Thoracic aorta (tissue), 2 donors: ENCODE data around the gene PPA2. TPM values are rescaled to one million over a fixed set of nuclear protein-coding genes. Genes with fewer than 3 reads are reported as not detected.
"Not testable (repeated sequence)": the region's sequence is repeated elsewhere in the genome, so short reads cannot be mapped to it uniquely, and the experiment has no call there.

Experiments used
- ATAC-seq: fragments of 150-250 bp; one replicate; pipeline ENCODE4 v1.8.0; 2017; ENCODE audit warnings: low read depth; ENCODE audit not compliant: insufficient number of reproducible peaks, low FRiP score
- DNase-seq: peaks from one replicate; pipeline ENCODE4 v3.0.0-alpha.2; 2020; ENCODE audit warnings: low spot score
- H3K27ac ChIP-seq, 2 donors: fragments of 200-600 bp; sonication (generic); 1 replicate in 1 of 2; 2 replicates in 1 of 2; pipeline ENCODE4 v1.5.1; 2016; ENCODE audit warnings: mild to moderate bottlenecking in 2 of 2, moderate library complexity in 2 of 2
- H3K27me3 ChIP-seq: fragments of 200-600 bp; sonication (generic); replicated peaks from 2 replicates; pipeline ENCODE4 v1.6.0; 2016; ENCODE audit warnings: mild to moderate bottlenecking; ENCODE audit not compliant: insufficient read depth
- H3K36me3 ChIP-seq: fragments of 200-600 bp; sonication (generic); one replicate; pipeline ENCODE4 v1.5.1; 2016
- H3K4me1 ChIP-seq, 2 donors: fragments of 200-600 bp; sonication (generic); 1 replicate in 1 of 2; 2 replicates in 1 of 2; pipeline versions ENCODE4 v1.5.1 to v1.6.0; 2016; ENCODE audit warnings: low read depth in 2 of 2, mild to moderate bottlenecking in 1 of 2; ENCODE audit not compliant: control insufficient read depth in 1 of 2
- H3K4me3 ChIP-seq: fragments of 200-600 bp; sonication (generic); 2 replicates; pipeline ENCODE4 v1.5.1; 2016; ENCODE audit warnings: mild to moderate bottlenecking
- H3K9me3 ChIP-seq: fragments of 200-600 bp; sonication (generic); 2 replicates; pipeline ENCODE4 v1.5.1; 2016
- CTCF ChIP-seq: fragments of 200-600 bp; sonication (generic); IDR thresholded peaks from one replicate; pipeline ENCODE4 v1.5.1; 2019; ENCODE audit warnings: antibody characterized with exemption
- total RNA-seq, 2 donors: library from RNA; depleted of rRNA; stranded (reverse); fragments of >200 nt; gene quantifications; one replicate each; pipeline versions ENCODE4 v1.1.0 to v1.2.3, GENCODE V29; 2016

Gene PPA2
- total RNA-seq, 2 donors from 2014 or later, result 76.8 to 78.4 TPM

GRCh38 chr4:105460306-105460705 lies 13.6 kb downstream of the PPA2 start:
- Histone ChIP-seq H3K4me3 (no peak overlapping the region), H3K27ac (no peak overlapping the region), H3K4me1 (peaks cover 8 to 24% of the 10 kb centered on the region in 2 donors), H3K9me3 (no peaks in the 10 kb centered on the region), H3K36me3 (no peaks in the 10 kb centered on the region), H3K27me3 (no peaks in the 10 kb centered on the region)
- ATAC-seq, result no peak
- no peak for TF ChIP-seq CTCF
- no peak for DNase-seq

GRCh38 chr4:105458541-105458940 lies 15.3 kb downstream of the PPA2 start:
- H3K4me1 ChIP-seq, result peaks cover 8 to 24% of the 10 kb centered on the region in 2 donors
- H3K36me3 ChIP-seq, H3K9me3 ChIP-seq, ATAC-seq, DNase-seq, H3K27me3 ChIP-seq, H3K4me3 ChIP-seq: not testable (repeated sequence)
- peak overlapping the region; percentile 33 to 62 for H3K27ac ChIP-seq

- no peak for TF ChIP-seq CTCF
- DNase-seq (no peak), ATAC-seq (peak; percentile 58)
- Histone ChIP-seq H3K4me1 (peaks cover 8 to 24% of the 10 kb centered on the region in 2 donors), H3K36me3 (no peaks in the 10 kb centered on the region), H3K4me3 (no peak overlapping the region), H3K9me3 (no peaks in the 10 kb centered on the region), H3K27ac (peak overlapping the region; percentile 33 to 62), H3K27me3 (no peaks in the 10 kb centered on the region)
These were observed 15.9 kb downstream of the PPA2 start for GRCh38 chr4:105458001-105458400.

GRCh38 chr4:105455998-105456397 lies 17.9 kb downstream of the PPA2 start:
- DNase-seq (no peak), ATAC-seq (no peak)
- H3K4me1 ChIP-seq, result peaks cover 8 to 24% of the 10 kb centered on the region in 2 donors
- no peak overlapping the region for H3K4me3 ChIP-seq
- H3K9me3 ChIP-seq, result no peaks in the 10 kb centered on the region
- no peaks in the 10 kb centered on the region for H3K27me3 ChIP-seq
- no peak overlapping the region for H3K27ac ChIP-seq
- no peak for TF ChIP-seq CTCF
- no peaks in the 10 kb centered on the region for H3K36me3 ChIP-seq

- Histone ChIP-seq H3K27me3 (no peaks in the 10 kb centered on the region), H3K27ac (no peak overlapping the region), H3K36me3 (no peaks in the 10 kb centered on the region), H3K4me1 (peaks cover 8 to 24% of the 10 kb centered on the region in 2 donors), H3K4me3 (no peak overlapping the region), H3K9me3 (no peaks in the 10 kb centered on the region)
- no peak for TF ChIP-seq CTCF
- no peak for DNase-seq
- ATAC-seq, result no peak
These were observed 18.7 kb downstream of the PPA2 start for GRCh38 chr4:105455182-105455581.

GRCh38 chr4:105453550-105454205 lies 20.2 kb downstream of the PPA2 start:
- peaks cover 8 to 24% of the 10 kb centered on the region in 2 donors for H3K4me1 ChIP-seq
- H3K27ac ChIP-seq, result no peak overlapping the region
- no peaks in the 10 kb centered on the region for H3K27me3 ChIP-seq
- DNase-seq (no peak), ATAC-seq (no peak)
- TF ChIP-seq CTCF, result no peak
- H3K9me3 ChIP-seq, result no peaks in the 10 kb centered on the region
- H3K36me3 ChIP-seq, result no peaks in the 10 kb centered on the region
- H3K4me3 ChIP-seq, result no peak overlapping the region
